ENCODE results near the gene DOCK4.

Gene DOCK4

DNA sequence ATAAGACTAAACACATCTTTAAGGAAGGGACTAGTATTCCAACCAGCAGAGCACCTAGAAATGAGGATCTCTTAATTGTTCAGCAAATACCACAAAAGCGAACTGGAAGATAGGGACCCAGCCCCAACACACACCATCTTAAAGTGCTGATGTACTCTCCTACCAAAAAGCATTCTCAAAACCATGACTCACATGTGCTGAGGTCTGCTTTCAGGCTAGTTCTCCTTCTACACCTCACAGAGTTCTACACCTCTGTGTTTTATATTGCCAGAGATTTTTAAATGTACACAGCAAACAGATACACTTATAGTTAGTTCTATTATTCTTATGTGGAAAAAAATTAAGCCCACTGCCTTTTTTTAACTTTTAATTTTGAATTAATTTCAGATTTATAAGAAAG is 191.9 kb downstream of the DOCK4 start:
- H3K36me3 ChIP-seq (ENCODE audit: control insufficient read depth, insufficient read depth, low read length): no peaks in the 10 kb centered on the region
- no peaks in the 10 kb centered on the region for H3K9me3 ChIP-seq (ENCODE audit: control insufficient read depth, insufficient read depth, low read length)
- no peak for DNase-seq (ENCODE audit: low read depth, low spot score)
- H3K4me3 ChIP-seq (ENCODE audit: low read length): no peak overlapping the region
- H3K27me3 ChIP-seq (ENCODE audit: control insufficient read depth, insufficient read depth, low read length): no peaks in the 10 kb centered on the region
- no peaks in the 10 kb centered on the region for H3K4me1 ChIP-seq (ENCODE audit: control insufficient read depth, insufficient read depth, low read length)
- no CpG with 5 or more reads among the region's 1 CpG for WGBS (ENCODE audit: insufficient coverage, insufficient read length)
- no peak overlapping the region for H3K27ac ChIP-seq (ENCODE audit: low read length)

- no CpG with 5 or more reads among the region's 5 CpGs for WGBS (ENCODE audit: insufficient coverage, insufficient read length)
- Histone ChIP-seq H3K4me1 (ENCODE audit: control insufficient read depth, insufficient read depth, low read length) (no peaks in the 10 kb centered on the region), H3K27ac (ENCODE audit: low read length) (no peak overlapping the region), H3K4me3 (ENCODE audit: low read length) (no peak overlapping the region), H3K9me3 (ENCODE audit: control insufficient read depth, insufficient read depth, low read length) (no peaks in the 10 kb centered on the region), H3K27me3 (ENCODE audit: control insufficient read depth, insufficient read depth, low read length) (no peaks in the 10 kb centered on the region), H3K36me3 (ENCODE audit: control insufficient read depth, insufficient read depth, low read length) (no peaks in the 10 kb centered on the region)
- DNase-seq (ENCODE audit: low read depth, low spot score): no peak
Measured at GRCh38 chr7:112013274-112013673, 192.9 kb downstream of the DOCK4 start.

DNA sequence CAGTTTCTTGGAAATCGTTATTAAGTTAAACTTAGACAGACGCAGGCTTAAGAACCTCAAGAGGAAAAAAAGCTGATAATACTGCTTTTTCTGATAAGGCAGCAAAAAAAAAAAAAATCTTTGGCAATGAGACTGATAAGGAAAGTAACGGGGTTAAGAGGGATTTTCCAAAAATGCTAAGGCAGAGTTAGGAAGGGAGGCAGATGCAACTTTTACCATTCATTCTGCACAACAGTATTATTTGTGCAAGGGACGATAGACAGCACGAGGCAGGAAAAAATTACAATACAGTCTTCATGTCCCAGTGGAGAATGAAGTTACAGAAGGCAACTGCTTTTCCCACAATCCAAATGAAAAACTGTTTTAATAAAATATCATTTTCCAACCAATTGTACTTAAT is 194.0 kb downstream of the DOCK4 start:
- DNase-seq (ENCODE audit: low read depth, low spot score): no peak
- WGBS (ENCODE audit: insufficient coverage, insufficient read length): no CpG with 5 or more reads among the region's 5 CpGs
- H3K36me3 ChIP-seq (ENCODE audit: control insufficient read depth, insufficient read depth, low read length): no peaks in the 10 kb centered on the region
- H3K4me1 ChIP-seq (ENCODE audit: control insufficient read depth, insufficient read depth, low read length): no peaks in the 10 kb centered on the region
- H3K4me3 ChIP-seq (ENCODE audit: low read length): no peak overlapping the region
- no peak overlapping the region for H3K27ac ChIP-seq (ENCODE audit: low read length)
- no peaks in the 10 kb centered on the region for H3K27me3 ChIP-seq (ENCODE audit: control insufficient read depth, insufficient read depth, low read length)
- H3K9me3 ChIP-seq (ENCODE audit: control insufficient read depth, insufficient read depth, low read length): no peaks in the 10 kb centered on the region

- Histone ChIP-seq H3K27me3 (ENCODE audit: control insufficient read depth, insufficient read depth, low read length) (no peaks in the 10 kb centered on the region), H3K9me3 (ENCODE audit: control insufficient read depth, insufficient read depth, low read length) (no peaks in the 10 kb centered on the region), H3K36me3 (ENCODE audit: control insufficient read depth, insufficient read depth, low read length) (no peaks in the 10 kb centered on the region), H3K4me1 (ENCODE audit: control insufficient read depth, insufficient read depth, low read length) (no peaks in the 10 kb centered on the region), H3K4me3 (ENCODE audit: low read length) (no peak overlapping the region), H3K27ac (ENCODE audit: low read length) (no peak overlapping the region)
- WGBS (ENCODE audit: insufficient coverage, insufficient read length): no CpG with 5 or more reads among the region's 4 CpGs
- no peak for DNase-seq (ENCODE audit: low read depth, low spot score)
Measured at GRCh38 chr7:112010994-112011393, 195.2 kb downstream of the DOCK4 start.

DNA sequence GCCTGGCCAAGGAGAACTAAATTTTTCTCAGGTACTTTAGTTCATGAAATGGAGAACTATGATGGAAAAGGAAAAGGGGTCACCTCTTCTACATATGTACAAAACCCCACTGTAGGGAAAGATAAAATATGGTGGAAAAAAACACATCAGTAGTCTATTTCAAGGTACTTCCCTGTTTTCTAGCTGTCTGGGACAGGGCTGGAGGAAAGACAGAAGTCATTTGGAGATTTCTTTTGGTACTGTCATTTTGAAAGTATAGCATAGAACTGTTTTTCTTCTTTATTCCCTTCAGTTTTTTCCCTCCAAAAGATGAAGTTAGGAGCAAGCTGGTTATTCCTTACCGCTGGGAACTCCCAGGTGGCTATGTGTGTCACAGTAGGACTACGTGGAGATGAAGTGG is 196.1 kb downstream of the DOCK4 start:
- no peak overlapping the region for H3K4me3 ChIP-seq (ENCODE audit: low read length)
- no CpG with 5 or more reads among the region's 2 CpGs for WGBS (ENCODE audit: insufficient coverage, insufficient read length)
- DNase-seq (ENCODE audit: low read depth, low spot score): no peak
- H3K9me3 ChIP-seq (ENCODE audit: control insufficient read depth, insufficient read depth, low read length): no peaks in the 10 kb centered on the region
- no peaks in the 10 kb centered on the region for H3K4me1 ChIP-seq (ENCODE audit: control insufficient read depth, insufficient read depth, low read length)
- H3K27me3 ChIP-seq (ENCODE audit: control insufficient read depth, insufficient read depth, low read length): no peaks in the 10 kb centered on the region
- H3K36me3 ChIP-seq (ENCODE audit: control insufficient read depth, insufficient read depth, low read length): no peaks in the 10 kb centered on the region
- H3K27ac ChIP-seq (ENCODE audit: low read length): no peak overlapping the region

GRCh38 chr7:112009081-112009480 is 197.1 kb downstream of the DOCK4 start:
- H3K36me3 ChIP-seq (ENCODE audit: control insufficient read depth, insufficient read depth, low read length): no peaks in the 10 kb centered on the region
- H3K27ac ChIP-seq (ENCODE audit: low read length): no peak overlapping the region
- no peaks in the 10 kb centered on the region for H3K4me1 ChIP-seq (ENCODE audit: control insufficient read depth, insufficient read depth, low read length)
- H3K4me3 ChIP-seq (ENCODE audit: low read length): no peak overlapping the region
- no peak for DNase-seq (ENCODE audit: low read depth, low spot score)
- H3K9me3 ChIP-seq (ENCODE audit: control insufficient read depth, insufficient read depth, low read length): no peaks in the 10 kb centered on the region
- no peaks in the 10 kb centered on the region for H3K27me3 ChIP-seq (ENCODE audit: control insufficient read depth, insufficient read depth, low read length)

DNA sequence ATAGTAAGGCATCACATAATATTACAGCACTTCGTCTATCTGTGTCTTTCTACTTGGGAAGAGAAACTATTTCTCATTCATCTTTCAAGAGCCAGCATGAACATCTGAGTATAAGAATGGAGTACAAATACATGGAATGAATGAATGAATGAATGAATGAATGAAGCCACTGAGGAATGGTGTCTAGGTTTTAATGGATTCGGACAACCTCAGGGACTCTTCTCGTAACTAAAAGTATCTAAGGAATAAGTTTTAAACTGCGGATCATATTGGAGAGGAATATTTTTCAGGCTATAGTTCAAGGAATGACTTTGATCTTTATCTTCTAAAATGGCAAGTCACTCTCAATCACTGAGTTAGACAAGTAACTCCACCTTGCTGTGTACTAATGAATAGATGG is 199.0 kb downstream of the DOCK4 start:
- no CpG with 5 or more reads among the region's 4 CpGs for WGBS (ENCODE audit: insufficient coverage, insufficient read length)
- H3K36me3 ChIP-seq (ENCODE audit: control insufficient read depth, insufficient read depth, low read length): no peaks in the 10 kb centered on the region
- no peak for DNase-seq (ENCODE audit: low read depth, low spot score)
- H3K27me3 ChIP-seq (ENCODE audit: control insufficient read depth, insufficient read depth, low read length): no peaks in the 10 kb centered on the region
- no peak overlapping the region for H3K4me3 ChIP-seq (ENCODE audit: low read length)
- no peak overlapping the region for H3K27ac ChIP-seq (ENCODE audit: low read length)
- H3K4me1 ChIP-seq (ENCODE audit: control insufficient read depth, insufficient read depth, low read length): no peaks in the 10 kb centered on the region
- H3K9me3 ChIP-seq (ENCODE audit: control insufficient read depth, insufficient read depth, low read length): no peaks in the 10 kb centered on the region

DNA sequence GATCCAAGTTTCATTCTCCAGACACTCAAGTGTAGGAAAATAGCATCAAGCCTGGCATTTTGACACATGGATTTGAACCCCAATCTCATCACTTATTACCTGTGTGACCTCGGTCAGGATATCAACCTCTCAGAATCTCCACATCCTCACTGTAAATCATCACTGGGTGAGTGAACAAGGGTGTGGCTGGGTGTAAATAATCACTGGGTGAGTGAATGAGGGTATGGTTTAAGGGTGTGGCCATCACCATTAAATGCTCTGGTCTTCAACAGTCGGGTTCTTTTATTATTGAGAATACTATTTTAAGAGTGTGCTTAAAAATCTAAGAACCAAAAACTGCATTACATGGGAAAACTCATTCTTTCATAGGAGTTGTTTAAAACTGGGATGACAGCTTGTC is 200.1 kb downstream of the DOCK4 start:
- DNase-seq (ENCODE audit: low read depth, low spot score): no peak
- WGBS (ENCODE audit: insufficient coverage, insufficient read length): no CpG with 5 or more reads among the region's 2 CpGs
- no peak overlapping the region for H3K27ac ChIP-seq (ENCODE audit: low read length)
- H3K9me3 ChIP-seq (ENCODE audit: control insufficient read depth, insufficient read depth, low read length): no peaks in the 10 kb centered on the region
- H3K27me3 ChIP-seq (ENCODE audit: control insufficient read depth, insufficient read depth, low read length): no peaks in the 10 kb centered on the region
- no peaks in the 10 kb centered on the region for H3K4me1 ChIP-seq (ENCODE audit: control insufficient read depth, insufficient read depth, low read length)
- H3K4me3 ChIP-seq (ENCODE audit: low read length): no peak overlapping the region
- no peaks in the 10 kb centered on the region for H3K36me3 ChIP-seq (ENCODE audit: control insufficient read depth, insufficient read depth, low read length)

DNA sequence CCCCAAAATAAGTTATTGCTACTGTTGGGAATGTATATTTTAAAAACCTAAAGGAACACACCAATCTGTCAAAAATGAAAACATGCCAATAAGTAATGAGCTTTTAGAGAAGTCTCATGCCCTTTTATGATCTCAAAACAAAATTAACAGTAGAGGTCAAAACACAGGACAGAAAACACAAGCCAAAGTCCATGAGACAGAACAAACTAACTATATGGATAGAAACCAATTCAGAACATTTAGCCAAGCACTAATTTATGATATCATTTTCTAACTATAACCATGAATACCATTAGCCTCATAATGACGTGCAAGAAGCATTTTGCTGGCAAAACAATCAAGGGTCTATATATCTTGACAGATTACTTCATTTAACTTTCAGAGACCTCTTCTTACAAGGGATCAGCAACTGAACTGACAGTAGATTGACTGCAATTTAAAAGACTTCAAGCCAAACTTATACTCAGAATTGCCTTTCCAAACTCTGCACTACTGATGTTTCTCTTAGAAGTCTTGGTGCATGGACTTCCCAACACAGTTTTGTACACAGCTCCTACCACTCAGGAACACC is 200.9 kb downstream of the DOCK4 start:
- WGBS (ENCODE audit: insufficient coverage, insufficient read length): no CpG with 5 or more reads among the region's 1 CpG
- H3K4me3 ChIP-seq (ENCODE audit: low read length): no peak overlapping the region
- no peak overlapping the region for H3K27ac ChIP-seq (ENCODE audit: low read length)
- H3K27me3 ChIP-seq (ENCODE audit: control insufficient read depth, insufficient read depth, low read length): no peaks in the 10 kb centered on the region
- H3K9me3 ChIP-seq (ENCODE audit: control insufficient read depth, insufficient read depth, low read length): no peaks in the 10 kb centered on the region
- DNase-seq (ENCODE audit: low read depth, low spot score): no peak
- H3K4me1 ChIP-seq (ENCODE audit: control insufficient read depth, insufficient read depth, low read length): no peaks in the 10 kb centered on the region
- H3K36me3 ChIP-seq (ENCODE audit: control insufficient read depth, insufficient read depth, low read length): no peaks in the 10 kb centered on the region

DNA sequence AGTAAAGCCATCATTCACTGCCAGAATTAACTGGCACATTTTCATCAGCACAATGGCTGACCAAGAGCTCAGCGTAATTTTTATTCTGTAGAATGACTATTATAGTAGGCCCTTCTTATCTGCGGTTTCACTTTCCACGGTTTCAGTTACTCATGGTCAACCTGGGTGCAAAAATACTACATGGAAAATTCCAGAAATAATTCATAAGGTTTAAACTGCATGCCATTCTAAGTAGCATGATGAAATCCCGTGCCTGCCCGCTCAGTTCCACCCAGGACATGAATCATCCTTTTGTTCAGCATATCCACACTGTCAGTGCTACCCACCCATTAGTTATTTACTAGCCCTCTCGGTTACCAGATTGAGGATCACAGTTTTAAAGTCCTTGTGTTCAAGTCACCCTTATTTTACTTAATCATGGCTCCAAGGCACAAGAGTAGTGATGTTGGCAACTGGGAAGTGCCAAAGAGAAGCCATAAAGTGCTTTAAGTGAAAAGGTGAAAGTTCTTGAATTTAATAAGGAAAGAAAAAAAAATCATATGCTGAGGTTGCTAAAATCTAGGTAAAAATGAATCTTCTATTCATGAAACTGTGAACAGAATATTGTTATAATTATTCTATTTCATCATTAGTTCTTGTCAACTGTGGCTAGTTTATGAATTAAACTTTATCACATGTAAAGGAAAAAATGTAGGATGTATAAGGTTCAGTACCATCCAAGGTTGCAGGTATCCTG is 204.9 kb downstream of the DOCK4 start:
- WGBS (ENCODE audit: insufficient coverage, insufficient read length): no CpG with 5 or more reads among the region's 6 CpGs
- Histone ChIP-seq H3K27ac (ENCODE audit: low read length) (no peak overlapping the region), H3K9me3 (ENCODE audit: control insufficient read depth, insufficient read depth, low read length) (no peaks in the 10 kb centered on the region), H3K4me3 (ENCODE audit: low read length) (no peak overlapping the region), H3K36me3 (ENCODE audit: control insufficient read depth, insufficient read depth, low read length) (no peaks in the 10 kb centered on the region), H3K4me1 (ENCODE audit: control insufficient read depth, insufficient read depth, low read length) (no peaks in the 10 kb centered on the region), H3K27me3 (ENCODE audit: control insufficient read depth, insufficient read depth, low read length) (no peaks in the 10 kb centered on the region)
- no peak for DNase-seq (ENCODE audit: low read depth, low spot score)

DNA sequence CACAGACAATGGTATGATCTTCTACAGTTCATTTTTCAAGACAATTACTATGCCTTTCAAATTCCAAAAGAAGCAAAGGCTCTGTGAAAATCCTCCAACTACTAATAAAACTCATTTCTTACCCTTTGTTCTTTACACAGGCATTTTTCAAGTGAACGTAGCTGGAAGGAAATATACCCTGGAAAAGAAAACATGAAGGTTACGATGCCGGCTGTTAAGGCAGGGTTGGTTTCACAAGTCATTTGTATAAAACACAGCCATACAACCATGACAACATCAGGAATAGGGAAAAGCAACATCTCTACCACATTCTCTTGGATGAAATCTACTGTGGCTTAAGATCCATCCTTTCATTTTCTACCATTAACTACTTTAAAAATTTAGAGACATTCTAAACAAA is 207.9 kb downstream of the DOCK4 start:
- Histone ChIP-seq H3K9me3 (ENCODE audit: control insufficient read depth, insufficient read depth, low read length) (no peaks in the 10 kb centered on the region), H3K4me1 (ENCODE audit: control insufficient read depth, insufficient read depth, low read length) (no peaks in the 10 kb centered on the region), H3K27me3 (ENCODE audit: control insufficient read depth, insufficient read depth, low read length) (no peaks in the 10 kb centered on the region), H3K36me3 (ENCODE audit: control insufficient read depth, insufficient read depth, low read length) (no peaks in the 10 kb centered on the region), H3K4me3 (ENCODE audit: low read length) (no peak overlapping the region), H3K27ac (ENCODE audit: low read length) (no peak overlapping the region)
- no CpG with 5 or more reads among the region's 3 CpGs for WGBS (ENCODE audit: insufficient coverage, insufficient read length)
- no peak for DNase-seq (ENCODE audit: low read depth, low spot score)

Data from iPS DF 6.9 (cell line).